Measurements from ENCODE around the gene REPS1. TPM values are rescaled to one million over a fixed set of nuclear protein-coding genes. Genes with fewer than 3 reads are reported as not detected.
"Not testable (repeated sequence)": the region's sequence is repeated elsewhere in the genome, so short reads cannot be mapped to it uniquely, and the experiment has no call there.

REPS1 gene
- total RNA-seq, 1 donor from 2014 or later: 31.1 TPM

DNA sequence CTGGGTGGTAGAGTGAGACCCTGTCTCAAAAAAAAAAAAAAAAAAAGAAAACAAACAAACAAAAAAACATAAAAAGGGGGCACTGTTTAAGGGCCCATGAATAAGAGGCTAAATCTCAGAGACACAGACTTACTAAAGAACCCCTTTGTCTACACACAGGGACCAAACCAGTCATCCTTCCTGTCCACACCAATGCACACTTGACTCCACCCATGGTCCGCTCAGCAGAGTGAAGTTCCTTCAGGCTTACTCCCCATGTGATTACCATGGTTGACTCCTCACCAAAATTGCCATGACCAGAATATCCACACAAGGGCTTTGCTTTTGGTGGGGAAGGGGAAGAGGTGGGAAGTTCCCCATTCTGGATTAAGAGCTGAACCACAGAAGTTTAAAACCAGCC, 19.4 kb upstream of the REPS1 start:
- intact Hi-C loops (cut with micrococcal nuclease): no loop called here

DNA sequence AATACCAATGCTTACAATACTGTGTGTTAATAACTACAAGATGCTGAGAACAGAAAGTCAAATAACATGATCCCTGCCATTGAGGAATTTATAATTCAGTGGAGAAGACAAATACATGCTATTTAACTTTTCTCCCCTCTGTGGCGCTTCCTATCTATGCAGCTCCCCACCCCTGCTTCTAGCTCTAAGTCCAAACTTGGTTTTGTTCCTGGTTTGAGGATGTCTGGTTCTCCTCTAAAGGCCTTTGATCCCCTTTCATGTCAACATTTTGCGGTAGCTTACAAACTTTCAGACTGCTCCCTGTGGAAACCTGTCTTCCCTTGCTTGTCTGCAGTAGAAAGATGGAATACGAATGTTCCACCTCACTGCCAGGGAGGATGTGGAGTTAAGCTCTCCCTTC, 18.4 kb upstream of the REPS1 start:
- DNase-seq: no peak
- no peak for ATAC-seq
- intact Hi-C loops (cut with micrococcal nuclease): no loop called here

More for the DNA sequence above, 19.4 kb upstream of the REPS1 start:
- ATAC-seq (no peak), DNase-seq (no peak)

- no peak for DNase-seq
- ATAC-seq: no peak
- intact Hi-C loops (cut with micrococcal nuclease): no loop called here
These were observed 15.7 kb upstream of the REPS1 start for GRCh38 chr6:139003751-139004150.

- ATAC-seq (no peak), DNase-seq (no peak)
- intact Hi-C loops (cut with micrococcal nuclease): no loop called here
These were observed 12.1 kb upstream of the REPS1 start for GRCh38 chr6:138999949-139000725.

DNA sequence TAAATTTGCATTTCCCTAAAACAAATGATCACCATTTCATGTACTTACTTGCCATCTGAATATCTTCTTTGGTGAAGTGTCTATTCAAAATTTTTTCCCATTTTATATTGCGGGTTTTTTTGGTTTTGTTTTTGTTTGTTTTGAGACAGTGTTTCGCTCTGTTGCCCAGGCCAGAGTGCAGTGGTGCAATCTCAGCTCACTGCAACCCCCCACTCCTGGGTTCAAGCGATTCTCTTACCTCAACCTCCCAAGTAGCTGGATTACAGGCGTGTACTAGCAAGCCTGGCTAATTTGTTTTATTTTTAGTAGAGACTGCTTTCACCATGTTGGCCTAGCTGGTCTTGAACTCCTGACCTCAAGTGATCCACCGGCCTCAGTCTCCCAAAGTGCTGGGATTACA, 9.1 kb upstream of the REPS1 start:
- intact Hi-C loops (cut with micrococcal nuclease): no loop called here
- ATAC-seq (no peak), DNase-seq (no peak)

GRCh38 chr6:138996524-138996923, 8.5 kb upstream of the REPS1 start:
- no peak for ATAC-seq
- no peak for DNase-seq

DNA sequence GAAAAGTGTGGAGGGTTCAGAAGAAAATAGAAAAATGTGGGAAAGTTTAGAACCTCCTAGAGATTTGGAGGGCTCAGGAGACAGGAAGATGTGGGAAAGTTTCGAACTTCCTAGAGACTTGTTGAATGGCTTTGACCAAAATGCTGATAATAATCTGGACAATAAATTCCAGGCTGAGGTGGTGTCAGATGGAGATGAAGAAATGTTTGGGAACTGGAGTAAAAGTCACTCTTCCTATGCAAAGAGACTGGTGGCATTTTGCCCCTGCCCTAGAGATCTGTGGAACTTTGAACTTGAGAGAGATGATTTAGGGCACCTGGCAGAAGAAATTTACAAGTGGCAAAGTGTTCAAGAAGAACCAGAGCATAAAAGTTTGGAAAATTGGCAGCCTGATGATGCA, 5.4 kb upstream of the REPS1 start:
- intact Hi-C loops (cut with micrococcal nuclease); ATAC-seq: not testable (repeated sequence)

More at GRCh38 chr6:138996524-138996923, 8.5 kb upstream of the REPS1 start:
- intact Hi-C loops (cut with micrococcal nuclease): no loop called here

DNA sequence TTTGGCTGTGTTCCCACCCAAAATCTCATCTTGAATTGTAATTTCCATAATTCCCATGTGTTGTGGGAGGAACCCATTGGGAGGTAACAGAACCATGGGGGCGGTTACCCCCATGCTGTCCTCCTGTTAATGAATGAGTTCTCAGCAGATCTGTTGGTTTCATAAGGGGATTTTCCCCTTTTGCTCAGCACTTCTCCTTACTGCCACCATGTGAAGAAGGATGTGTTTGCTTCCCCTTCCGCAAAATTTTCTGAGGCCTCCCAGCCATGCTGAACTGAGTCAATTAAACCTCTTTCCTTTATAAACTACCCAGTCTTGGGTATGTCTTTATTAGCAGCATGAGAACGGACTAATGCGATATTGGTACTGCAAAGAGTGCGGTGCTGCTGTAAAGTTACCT, 4.9 kb upstream of the REPS1 start:
- intact Hi-C loops (cut with micrococcal nuclease); DNase-seq; ATAC-seq: not testable (repeated sequence)

More for the DNA sequence above, 5.4 kb upstream of the REPS1 start:
- DNase-seq: not testable (repeated sequence)

DNA sequence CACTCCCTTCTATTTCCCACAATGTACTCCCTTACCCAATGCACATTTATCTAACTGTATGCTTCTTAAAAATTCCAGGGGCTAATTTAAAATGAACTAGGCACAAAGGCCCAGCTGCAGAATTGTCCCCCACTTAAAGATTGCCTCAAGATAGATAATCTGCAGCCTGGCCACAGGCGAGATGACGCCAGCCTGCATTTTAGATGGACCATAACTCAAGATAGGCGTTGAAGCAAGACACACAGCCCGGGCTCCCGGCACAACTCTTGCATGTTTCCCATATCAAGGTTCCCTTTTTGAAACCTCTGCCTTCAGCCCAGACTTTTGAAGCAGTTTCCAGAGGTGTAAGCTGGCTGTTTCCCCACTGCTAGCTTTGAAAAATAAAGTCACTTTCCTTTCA, 3.2 kb upstream of the REPS1 start:
- DNase-seq (no peak), ATAC-seq (no peak)
- intact Hi-C loops (cut with micrococcal nuclease): no loop called here

GRCh38 chr6:138989098-138989983, 1.3 kb upstream of the REPS1 start:
- ATAC-seq (no peak), DNase-seq (no peak)
- intact Hi-C loops (cut with micrococcal nuclease): no loop called here

GRCh38 chr6:138988469-138988834, 399 bp upstream of the REPS1 start:
- DNase-seq (no peak), ATAC-seq (peak; percentile 3)
- intact Hi-C loops (cut with micrococcal nuclease): no loop called here

DNA sequence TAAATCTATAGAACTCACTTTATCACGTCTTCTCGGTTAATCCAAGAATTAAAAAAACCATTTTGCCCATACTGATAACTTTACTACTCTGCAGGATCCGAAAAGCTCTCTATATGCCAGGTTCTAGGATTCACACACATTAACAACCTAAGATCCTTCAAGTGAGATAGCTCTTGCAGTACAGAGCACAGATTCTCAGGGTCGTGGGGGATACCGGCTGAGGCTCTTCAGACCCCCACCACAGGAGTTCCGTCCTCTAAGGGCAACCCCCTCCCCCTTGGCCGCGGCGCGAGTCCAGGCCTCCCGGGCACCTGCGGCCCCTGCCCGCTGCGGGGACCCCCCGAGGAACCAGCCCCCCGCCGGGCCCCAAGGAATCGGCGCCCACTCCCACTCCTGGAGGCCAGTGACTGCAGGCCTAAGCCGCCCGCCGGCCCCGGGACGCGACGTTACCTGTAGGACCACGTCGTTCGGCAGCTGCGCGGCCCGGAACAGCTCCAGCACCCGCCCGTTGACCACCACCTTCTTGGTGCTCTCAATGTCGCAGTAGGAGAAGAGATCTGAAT, 892 bp downstream of the REPS1 start:
- ATAC-seq (peak; percentile 19), DNase-seq (peak; percentile 61)
- intact Hi-C loops (cut with micrococcal nuclease): no loop called here

DNA sequence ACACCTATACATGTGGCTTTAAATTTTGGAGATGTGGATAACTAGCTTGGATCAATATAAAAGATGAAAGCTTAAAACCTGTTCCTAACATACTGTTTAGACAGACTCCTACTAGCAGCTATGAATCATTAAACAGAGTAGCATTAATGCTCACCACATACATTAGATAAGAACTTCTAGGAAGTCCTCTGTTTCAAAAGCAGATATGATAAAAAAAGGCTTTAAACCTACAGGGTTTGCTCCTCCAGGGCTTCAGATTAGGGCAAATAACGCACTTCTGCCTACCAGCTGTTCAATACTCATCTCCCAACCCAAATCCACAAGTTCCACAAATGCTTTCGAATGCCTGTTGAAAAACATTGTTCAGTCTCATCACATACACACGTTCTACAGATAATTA, 1.5 kb downstream of the REPS1 start:
- ATAC-seq (no peak), DNase-seq (no peak)
- intact Hi-C loops (cut with micrococcal nuclease): no loop called here

DNA sequence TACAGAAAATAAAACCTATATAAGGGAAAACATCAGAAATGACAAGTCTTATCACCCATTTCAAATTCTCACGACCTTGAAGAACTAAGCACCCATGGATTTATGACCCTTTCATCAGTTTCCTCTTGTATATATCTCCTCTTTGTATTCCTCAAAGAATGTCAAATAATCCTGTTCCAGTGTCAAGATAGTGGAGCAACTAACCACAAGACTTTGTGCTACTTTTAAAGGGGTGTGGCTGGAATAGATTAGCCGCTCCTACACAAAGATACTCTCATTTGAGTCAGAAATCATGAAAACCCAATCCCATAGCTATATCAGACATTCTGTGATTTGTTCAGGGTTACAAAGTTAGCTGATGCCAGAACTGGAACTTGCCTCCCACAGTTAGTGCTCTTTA, 6.6 kb downstream of the REPS1 start:
- no peak for ATAC-seq
- no peak for DNase-seq
- intact Hi-C loops (cut with micrococcal nuclease): no loop called here

DNA sequence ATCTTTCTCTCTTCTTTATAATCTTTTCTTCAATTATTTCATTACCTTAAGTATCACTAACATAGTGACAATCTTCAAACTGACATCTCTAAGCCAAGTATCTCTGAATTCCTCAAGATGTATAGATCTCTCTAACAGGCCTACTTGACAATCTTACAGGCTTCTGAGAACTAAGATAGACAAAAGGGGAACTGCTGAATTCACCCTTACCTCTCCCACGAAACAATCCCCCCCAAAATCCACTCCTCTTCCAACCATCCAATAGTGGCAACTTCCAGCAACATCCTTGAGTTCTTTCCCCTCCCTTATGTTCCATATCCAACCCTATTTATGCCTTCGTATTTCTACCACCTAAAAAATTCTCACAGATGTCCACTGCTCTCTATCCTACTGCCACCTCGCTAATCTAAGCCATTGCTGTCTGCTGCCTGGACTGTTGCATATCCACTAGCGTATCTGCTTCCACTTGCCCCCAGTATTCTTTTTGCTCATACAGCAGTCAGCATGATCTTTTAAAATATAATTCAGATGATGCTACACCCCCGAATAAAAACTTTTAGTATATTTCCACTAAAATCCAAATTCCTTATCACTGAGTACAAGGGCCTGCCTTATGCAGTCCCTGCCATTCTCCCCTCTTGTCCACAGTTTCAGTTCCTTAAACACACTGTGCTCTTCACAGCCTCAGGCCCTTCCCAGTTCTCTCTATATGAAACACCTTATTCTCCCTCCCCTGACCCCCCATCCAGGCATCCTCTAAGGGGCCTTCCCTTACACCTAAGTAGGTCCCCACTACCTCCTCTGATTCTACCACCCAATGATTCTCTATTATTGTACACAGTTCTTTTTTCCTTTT, 8.0 kb downstream of the REPS1 start:
- intact Hi-C loops (cut with micrococcal nuclease): no loop called here
- no peak for DNase-seq
- ATAC-seq: peak; percentile 14

GRCh38 chr6:138979365-138979764, 8.7 kb downstream of the REPS1 start:
- intact Hi-C loops (cut with micrococcal nuclease): no loop called here
- no peak for DNase-seq
- ATAC-seq: no peak

- DNase-seq (no peak), ATAC-seq (no peak)
- intact Hi-C loops (cut with micrococcal nuclease): no loop called here
These were observed 9.8 kb downstream of the REPS1 start for GRCh38 chr6:138978229-138978628.

GRCh38 chr6:138977646-138978167, 10.3 kb downstream of the REPS1 start:
- ATAC-seq (no peak), DNase-seq (no peak)
- intact Hi-C loops (cut with micrococcal nuclease): no loop called here

- DNase-seq (no peak), ATAC-seq (no peak)
- intact Hi-C loops (cut with micrococcal nuclease): no loop called here
These were observed 10.8 kb downstream of the REPS1 start for GRCh38 chr6:138977242-138977641.
